Ecto neural progenitor cell (in vitro differentiated cells): ENCODE data around the gene RUSF1.
"Not testable (repeated sequence)": the region's sequence is repeated elsewhere in the genome, so short reads cannot be mapped to it uniquely, and the experiment has no call there.

Source experiments
- DNase-seq: peaks from one replicate; pipeline ENCODE4 v3.0.0-alpha.2; 2018; ENCODE audit warnings: low spot score

The RUSF1 gene

DNA sequence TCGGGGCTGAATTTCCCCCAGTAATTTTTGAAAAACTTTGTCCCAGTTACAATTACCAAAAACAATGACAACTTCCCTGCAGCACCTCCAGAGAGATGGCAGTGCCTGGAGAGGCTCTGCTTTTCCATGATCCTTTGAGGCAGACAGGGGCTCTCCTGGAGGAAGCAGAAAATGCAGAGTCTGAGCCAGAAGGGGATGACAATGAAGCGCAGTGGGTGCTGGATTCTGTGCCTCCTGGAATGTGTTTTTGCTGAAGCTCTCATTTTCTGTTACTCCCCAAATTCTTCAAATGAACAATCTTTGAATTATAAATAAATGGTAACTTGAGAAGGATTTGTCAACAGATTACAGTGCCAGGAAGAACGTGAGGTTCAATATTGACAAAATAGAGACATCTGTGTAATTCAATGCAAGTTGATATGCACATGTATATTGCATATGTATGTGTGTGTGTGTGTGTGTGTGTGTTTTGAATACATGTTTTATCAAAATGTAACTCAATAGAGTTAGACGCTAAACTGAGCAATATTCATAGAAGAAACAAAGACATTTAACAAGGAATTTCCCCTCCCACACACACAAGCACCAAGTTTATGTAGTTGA lies 9.7 kb upstream of the RUSF1 start:
- DNase-seq: no peak

DNA sequence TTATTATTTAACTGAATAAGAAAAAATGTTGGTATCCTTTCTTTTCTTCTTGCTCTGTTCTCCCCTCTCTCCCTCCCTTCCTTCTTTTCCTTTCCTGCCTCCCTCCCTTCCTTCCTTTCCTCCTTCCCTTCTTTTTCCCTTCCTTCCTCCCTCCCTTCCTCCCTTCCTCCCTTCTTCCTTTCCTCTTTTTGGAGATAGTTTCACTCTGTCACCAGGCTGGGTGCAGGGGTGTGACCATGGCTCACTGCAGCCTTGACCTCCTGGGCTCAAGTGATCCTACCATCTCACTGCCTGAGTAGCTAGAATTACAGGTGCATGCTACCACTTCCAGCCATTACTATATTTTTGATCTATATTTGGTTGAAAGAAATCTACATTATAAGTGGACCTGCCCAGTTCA lies 5.7 kb upstream of the RUSF1 start:
- DNase-seq: no peak

DNA sequence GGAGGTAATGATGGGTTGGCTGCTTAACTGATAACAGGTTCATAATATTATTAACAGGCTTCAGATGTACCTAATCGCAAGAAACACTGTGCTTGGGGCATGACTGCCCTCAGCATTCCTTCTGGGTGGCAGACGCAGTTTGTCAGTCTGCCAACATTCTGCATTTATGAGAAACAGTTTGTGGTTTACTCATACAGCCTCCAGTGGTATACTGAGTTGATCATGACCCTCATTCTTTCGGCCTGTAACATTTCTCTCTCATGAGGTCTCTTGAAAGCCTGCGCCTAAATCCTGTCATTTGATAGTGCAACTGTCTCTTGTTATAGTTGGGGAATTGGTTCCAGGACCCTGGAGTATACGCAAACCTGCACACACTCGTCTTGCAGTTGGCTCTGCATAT lies 4.9 kb upstream of the RUSF1 start:
- DNase-seq: no peak

DNA sequence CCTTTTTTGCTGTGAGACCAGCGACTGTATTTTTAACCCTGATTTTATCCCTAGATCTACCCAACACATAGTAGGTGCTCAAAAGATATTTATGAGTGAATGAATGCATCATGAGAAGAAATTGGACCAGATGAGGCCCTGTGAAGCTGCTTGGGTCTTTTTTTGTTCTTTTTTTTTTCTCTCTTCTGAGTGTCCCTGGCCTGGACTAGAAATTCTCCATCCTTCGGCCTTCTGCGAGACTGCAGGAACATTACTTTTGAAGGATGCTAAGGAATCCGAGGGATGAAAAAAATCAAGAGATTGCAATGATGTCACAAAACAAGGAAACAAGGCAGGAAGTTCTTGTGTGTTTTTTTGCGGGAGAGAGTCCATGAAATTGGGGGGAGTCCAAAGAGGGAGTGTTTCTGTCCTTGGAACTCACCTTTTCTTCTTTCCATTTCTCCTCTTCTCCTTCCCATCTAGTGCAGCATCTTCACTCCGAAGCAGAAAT lies 560 bp upstream of the RUSF1 start:
- DNase-seq: no peak

DNA sequence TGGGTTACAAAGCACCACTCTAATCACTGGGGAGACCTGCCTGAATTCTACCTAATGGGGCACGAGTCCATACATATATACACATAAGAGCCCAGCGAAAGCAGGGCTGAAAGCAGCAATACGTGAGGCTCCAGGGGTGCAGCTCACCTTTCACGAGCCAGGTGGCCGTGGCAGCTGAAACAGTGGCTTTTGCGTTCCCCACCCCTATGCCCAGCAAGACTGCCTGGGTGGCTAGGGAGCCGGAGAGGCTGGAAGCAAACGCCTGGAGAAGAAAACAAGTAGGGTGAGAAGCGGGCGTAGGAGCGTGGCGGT lies 618 bp downstream of the RUSF1 start:
- no peak for DNase-seq

DNA sequence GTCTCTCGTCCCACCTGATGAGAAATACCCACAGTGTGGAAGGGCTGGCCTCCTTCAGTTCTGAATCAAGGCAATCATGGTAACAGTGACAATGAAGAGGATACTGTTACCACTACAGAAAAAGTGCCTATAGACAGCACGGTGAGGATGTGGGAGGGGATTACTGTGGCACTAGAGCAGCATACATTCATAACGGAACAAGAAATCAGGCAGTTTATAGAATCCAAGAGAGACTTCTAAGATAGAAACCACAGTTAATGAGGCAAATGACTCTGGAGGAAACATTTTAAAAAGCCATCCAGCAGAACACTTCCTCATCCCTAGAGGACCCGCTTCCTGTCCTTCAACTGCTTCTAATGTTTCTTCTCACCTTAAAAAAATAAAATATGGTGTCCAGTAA lies 2.7 kb downstream of the RUSF1 start:
- no peak for DNase-seq

DNA sequence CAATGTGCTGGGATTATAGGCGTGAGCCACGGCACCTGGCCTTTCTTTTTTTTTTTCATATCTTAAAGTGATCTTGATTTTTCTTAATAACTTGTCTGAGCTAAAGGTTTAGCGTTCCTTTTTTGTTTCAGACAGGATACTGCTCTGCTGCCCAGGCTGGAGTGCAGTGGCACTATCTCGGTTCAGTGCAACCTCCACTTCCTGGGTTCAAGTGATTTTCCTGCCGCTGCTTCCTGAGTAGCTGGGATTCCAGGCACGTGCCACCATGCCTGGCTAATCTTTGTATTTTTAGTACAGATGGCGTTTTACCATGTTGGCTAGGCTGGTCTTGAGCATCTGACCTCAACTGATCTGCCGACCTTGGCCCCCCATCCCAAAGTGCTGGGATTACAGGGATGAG lies 4.0 kb downstream of the RUSF1 start:
- no peak for DNase-seq

DNA sequence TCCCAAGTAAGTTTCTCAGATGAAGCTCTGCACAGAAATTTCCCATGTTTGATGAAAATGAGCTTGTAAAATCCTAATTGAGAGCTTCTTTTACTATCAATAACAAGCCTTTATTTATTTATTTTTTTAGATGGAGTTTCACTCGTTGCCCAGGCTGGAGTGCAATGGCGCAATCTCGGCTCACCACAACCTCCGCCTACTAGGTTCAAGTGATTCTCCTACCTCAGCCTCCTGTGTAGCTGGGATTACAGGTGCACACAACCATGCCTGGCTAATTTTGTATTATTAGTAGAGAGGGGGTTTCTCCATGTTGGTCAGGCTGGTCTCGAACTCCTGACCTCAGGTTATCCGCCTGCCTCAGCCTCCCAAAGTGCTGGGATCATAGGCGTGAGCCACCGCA lies 4.6 kb downstream of the RUSF1 start:
- DNase-seq: not testable (repeated sequence)

DNA sequence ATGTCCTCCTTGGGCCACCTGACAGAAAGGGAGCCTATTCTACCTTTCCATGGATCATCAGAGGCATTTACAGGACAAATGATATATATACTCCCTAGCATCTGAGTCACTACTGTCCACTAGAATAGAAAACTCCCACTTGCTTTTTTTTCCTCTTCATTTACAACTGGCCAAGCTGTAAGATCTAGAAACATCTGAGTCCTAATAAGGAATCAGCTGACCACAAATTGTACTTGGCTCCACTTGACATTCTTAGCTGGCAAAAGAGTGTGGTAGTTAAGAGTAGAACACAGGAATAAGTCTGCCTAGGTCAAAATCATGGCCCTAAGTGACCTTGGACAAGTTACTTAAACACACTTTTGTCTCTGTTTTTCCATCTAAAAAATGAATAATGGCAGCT lies 5.2 kb downstream of the RUSF1 start:
- DNase-seq: no peak

DNA sequence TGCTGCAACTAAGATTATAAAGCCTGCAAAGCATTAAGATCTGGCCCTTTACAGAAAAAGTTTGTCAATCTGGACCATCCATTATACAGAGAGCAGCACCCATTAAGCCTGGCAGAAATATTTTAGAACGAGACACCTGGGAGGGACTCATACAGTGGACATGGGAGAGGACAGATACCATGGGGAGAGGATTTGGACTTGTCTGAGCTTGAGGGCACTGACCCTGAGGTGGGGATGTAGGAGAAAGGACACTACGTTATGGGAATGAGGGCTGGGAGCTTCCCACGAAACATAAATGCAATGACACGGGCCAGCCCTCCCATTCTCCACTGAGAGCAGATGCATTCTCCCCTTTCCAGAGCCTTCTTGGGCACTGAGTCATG lies 6.2 kb downstream of the RUSF1 start:
- DNase-seq: no peak

DNA sequence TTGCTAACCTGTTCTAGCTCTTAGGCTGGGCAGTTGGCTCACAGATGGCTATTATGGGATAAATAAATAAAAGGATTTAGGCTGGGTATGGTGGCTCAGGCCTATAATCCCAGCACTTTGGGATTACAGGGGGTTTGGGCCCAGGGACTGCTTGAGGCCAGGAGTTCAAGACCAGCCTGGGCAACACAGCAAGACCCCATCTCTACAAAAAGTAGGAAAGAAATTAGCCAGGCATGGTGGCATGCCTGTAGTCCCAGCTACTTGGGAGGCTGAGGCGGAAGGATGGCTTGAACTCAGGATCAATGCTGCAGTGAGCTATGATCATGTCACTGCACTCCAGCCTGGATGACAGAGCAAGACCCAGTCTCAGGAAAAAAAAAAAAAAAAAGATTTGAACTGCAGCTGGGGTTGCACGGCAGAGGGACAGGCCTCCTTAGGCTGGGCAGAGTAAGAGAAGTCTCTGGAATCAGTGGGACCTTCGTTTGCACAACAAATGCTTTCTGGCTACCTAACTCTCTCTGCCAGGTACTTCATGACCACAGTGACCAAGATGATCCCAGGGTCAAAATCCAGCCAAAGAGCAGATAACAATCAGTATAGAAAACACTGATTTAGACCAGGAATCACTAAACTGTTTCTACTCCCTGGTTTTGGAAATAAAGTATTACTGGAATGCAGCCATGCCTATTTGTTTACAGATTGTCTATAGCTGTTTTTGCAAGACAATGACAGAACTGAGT lies 6.8 kb downstream of the RUSF1 start:
- DNase-seq: no peak

DNA sequence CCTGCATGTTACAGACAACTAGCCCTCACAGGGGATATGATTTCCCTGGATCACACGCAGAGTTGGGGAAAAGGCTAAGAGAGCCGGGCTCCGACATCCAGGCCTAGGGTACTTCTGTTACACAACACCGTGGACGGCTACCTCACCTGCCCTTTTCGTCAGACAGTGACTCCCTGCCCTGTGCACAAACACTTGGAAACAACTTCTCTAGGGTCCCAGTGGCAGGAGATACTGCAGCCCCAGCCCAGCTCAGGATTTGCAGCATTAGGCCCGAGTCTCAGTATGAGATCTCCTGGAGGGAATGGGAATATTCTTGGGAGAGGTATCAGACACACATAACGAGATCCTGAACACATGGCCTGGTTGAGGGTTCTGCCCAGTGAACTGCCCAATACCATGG lies 8.3 kb downstream of the RUSF1 start:
- DNase-seq: no peak

DNA sequence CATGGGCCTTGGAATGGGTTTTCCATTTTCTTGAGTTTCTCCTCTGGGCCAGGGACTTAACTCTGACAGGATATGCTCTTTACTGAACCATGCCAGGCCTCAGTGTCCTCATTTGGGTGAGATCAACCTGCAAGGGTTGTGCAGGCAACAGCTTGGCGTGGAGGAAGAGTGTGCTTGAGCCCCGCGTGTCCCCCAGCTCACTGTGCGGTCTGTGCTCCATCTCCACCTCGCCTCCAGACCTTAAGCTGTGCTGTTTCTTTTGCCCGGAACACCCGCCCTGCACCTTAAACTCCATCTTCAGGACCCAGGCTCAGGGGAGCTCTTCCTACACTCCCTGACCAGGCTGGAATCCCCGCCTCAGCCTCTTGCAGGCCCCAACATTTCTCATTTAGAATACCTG lies 9.7 kb downstream of the RUSF1 start:
- DNase-seq: no peak

DNA sequence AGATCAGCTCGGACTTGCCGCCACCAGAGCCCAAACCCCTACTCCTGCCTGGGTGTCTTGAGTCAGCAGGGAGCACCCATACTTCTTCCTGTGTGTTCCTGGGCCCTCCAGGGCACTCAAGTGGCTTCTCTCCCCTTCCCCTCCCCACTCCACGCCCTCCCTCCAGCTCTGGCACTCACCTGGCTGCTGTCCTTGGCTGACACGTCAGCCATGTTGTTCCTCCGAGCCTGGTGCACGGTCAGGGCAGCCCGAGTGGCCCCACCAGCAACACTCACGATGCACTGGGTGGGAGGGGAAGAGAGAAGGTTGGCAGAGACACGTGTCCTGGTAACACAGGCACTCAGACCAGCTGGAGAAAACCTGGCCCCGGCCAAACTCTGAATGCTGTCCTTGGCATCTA lies 11.5 kb downstream of the RUSF1 start:
- DNase-seq: no peak

DNA sequence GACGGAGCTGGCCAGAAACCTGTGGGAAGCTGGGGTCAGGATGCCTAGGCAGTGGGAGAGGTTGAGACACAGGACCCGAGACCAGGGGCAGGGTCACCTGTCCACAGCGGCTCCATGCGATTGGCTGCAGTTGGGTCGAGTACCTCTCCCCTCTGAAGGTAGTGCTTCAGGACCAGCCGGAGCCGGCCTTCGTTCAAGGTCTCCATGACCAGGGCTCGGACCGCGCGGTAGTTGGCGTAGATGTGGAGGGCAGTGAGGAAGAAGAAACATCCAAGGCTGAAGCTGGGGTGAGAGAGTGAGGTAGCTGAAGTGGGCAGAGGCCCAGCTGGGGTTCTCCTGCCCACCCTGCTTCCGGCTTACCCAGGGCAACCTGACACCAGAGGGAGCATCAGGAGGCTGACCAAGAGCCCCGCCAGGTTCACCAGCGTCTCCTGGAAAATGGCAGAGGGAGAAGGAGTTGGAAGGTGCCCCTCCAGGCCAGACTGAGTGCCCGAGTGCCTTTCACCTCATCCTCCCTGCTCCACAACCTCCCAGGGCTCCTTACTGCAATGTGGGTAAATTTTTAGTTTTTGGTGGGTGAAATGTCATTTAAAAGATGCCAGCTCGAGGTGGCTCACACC lies 14.6 kb downstream of the RUSF1 start:
- DNase-seq: no peak

DNA sequence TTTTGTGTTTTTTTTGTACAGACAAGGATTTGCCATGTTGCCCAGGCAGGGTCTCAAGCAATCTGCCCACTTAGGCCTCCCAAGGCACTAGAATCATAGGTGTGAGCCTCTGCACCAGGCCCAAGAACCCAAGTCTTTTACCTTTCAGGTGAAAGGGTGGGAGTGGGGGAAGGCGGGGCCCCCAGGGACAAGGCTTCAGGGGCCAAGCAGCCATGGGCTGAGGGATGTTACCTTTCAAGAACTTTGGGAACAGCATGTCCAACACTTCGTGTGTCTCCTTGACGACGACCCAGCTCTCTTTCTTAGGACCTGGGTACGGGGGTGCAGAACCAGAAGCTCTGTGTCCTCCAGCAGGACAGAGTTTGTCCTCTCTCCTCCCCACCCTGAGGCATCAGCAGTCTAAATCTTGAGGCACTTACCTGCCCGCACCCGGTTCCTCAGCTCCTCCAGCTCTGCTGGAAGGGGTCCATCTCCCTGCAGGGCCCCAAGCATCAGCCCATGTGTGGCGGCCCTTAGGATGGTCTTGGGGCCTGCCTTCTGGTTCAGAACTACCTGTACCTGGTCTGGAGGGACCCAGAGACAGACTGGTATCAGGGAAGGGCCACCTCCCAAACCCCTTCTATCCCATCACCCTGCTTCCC lies 16.3 kb downstream of the RUSF1 start:
- DNase-seq: no peak

DNA sequence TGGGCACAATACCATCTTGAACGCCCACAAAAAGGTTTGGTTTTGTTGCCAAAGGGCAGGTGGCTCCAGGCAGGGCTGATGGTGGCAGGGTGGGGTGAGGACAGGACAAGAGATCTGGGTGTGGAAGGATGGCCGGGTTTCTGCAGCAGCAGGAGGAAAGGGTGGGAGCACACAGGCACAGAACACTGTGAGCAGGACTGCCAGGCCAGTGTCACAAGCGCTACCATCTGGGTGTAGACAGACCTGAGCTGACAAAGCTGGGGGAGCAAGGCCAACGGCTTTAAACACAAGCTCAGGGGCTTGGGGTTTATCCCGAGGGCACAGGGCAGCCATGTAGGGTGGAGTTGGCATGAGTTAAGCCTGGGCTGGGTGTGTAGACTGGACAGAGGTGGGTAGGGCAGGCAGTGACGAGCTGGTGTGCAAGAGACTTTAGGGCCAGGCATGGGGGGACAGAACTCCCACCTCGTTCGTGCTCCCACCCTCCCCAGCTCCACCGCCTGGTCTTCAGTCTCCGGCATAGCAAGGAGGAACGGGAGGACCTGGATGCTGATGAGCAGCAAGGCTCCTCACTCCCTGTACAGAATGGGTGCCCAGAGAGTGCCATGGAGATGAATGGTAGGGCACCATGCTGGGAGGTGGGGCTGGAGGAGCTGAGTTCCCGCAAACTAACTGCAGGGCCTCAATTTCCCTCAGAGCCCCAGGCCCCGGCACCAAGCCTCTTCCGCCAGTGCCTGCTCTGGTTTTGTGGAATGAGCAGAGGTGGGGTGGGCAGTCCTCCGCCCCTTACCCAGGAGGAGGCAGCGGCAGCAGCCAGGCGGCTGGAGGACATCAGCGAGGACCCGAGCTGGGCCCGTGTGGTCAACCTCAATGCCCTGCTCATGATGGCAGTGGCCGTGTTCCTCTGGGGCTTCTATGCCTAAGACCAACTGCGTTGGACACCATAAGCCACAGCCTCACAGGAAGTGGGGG lies 18.3 kb downstream of the RUSF1 start:
- no peak for DNase-seq

DNA sequence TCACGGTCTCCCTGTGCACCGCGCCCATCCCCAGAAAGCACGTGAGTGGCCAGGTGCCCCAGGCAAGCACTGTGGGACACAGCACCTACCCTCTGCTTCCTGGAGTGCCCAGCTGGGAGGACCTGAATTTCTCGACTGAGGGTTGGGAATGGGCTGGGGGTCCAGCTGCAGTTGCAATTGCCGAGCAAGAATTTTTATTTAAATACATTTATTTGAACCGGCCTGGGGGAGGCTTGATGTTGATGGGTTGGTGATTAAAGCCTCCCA lies 19.0 kb downstream of the RUSF1 start:
- no peak for DNase-seq

DNA sequence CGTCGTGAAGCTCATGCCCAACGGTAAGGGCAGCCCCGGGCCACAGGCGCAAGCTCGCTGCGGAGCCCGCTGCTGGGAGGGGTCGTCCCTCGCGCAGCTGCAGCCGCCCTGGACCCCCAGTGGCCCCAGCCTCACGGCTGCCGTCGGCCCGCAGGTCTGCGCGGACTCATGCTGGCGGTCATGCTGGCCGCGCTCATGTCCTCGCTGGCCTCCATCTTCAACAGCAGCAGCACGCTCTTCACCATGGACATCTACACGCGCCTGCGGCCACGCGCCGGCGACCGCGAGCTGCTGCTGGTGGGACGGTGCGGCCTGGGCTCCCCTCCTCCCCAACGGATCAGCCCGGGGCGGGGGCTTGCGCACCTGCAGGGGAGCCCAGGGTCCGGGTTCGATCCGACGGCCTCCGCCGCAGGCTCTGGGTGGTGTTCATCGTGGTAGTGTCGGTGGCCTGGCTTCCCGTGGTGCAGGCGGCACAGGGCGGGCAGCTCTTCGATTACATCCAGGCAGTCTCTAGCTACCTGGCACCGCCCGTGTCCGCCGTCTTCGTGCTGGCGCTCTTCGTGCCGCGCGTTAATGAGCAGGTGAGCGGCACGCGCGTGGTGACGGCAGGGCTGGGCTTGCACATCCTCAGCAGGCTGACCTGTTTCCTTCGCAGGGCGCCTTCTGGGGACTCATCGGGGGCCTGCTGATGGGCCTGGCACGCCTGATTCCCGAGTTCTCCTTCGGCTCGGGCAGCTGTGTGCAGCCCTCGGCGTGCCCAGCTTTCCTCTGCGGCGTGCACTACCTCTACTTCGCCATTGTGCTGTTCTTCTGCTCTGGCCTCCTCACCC lies 19.5 kb downstream of the RUSF1 start:
- DNase-seq: no peak

DNA sequence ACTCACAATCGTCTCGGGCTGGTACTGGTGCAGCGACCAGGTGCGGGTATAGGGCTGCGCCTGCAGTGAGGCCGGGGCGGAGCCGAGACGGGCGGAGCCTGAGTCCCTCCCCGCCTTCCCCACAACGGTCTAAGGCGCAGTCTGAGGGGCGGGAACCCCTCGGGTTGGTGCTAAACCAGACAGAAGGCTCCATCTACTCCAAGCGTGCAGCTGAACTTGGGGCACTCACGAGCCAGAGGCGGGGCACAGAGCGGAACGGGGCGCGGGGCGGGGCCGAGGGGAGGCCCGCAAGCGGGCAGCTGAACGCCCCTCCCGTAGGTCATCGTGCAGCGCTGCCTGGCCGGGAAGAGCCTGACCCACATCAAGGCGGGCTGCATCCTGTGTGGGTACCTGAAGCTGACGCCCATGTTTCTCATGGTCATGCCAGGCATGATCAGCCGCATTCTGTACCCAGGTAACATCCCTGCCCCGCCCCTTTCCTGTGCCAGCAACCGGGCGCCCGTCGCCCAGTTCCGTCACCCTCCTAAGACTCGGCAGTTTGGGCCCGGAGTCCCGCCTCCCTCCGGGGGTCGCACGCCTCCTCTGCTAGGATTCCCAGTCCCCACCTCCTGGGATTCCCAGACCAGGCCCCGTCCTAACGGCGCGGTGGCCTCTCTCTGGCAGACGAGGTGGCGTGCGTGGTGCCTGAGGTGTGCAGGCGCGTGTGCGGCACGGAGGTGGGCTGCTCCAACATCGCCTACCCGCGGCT lies 20.3 kb downstream of the RUSF1 start:
- DNase-seq: peak; percentile 64
